Neural progenitor cell (in vitro differentiated cells): ENCODE data around the gene RNF4.

Experiments used
- EZH2 ChIP-seq: fragments of 200-600 bp; sonication (generic); IDR thresholded peaks from 2 replicates; pipeline ENCODE4 v1.6.1; 2017; ENCODE audit warnings: antibody characterized with exemption, mild to moderate bottlenecking, moderate library complexity
- EZH2phosphoT487 ChIP-seq: fragments of 200-600 bp; sonication (generic); IDR thresholded peaks from 2 replicates; pipeline ENCODE4 v1.6.1; 2017; ENCODE audit warnings: antibody characterized with exemption
- TF ChIP-seq, protein P1 (sequence below): fragments of 200-600 bp; sonication (generic); IDR thresholded peaks from 2 replicates; pipeline ENCODE4 v1.5.1; 2017; ENCODE audit warnings: antibody characterized with exemption, mild to moderate bottlenecking

DNA sequence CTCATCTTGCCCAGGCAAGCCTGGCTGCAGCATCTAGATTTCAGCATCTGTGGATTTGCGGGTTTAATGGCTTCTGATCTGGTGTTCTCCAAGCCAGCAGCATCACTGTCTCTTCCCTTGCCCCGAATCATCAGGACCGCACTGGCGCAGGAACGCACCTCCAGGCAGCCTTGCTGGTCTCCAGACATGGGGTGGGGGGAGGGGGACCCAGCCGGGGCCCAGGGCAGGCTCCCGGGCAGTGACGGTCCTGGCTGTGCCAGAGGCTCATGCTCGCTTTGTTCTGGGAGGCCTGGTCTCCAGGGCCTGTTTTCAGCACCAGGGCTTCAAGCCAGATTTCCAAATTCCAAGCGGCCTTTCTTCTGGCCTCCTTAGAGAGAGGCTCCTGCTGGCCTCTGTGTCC is 45.2 kb upstream of the RNF4 start:
- TF ChIP-seq, protein P1, sequence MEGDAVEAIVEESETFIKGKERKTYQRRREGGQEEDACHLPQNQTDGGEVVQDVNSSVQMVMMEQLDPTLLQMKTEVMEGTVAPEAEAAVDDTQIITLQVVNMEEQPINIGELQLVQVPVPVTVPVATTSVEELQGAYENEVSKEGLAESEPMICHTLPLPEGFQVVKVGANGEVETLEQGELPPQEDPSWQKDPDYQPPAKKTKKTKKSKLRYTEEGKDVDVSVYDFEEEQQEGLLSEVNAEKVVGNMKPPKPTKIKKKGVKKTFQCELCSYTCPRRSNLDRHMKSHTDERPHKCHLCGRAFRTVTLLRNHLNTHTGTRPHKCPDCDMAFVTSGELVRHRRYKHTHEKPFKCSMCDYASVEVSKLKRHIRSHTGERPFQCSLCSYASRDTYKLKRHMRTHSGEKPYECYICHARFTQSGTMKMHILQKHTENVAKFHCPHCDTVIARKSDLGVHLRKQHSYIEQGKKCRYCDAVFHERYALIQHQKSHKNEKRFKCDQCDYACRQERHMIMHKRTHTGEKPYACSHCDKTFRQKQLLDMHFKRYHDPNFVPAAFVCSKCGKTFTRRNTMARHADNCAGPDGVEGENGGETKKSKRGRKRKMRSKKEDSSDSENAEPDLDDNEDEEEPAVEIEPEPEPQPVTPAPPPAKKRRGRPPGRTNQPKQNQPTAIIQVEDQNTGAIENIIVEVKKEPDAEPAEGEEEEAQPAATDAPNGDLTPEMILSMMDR = no peak
- no peak for TF ChIP-seq EZH2phosphoT487
- TF ChIP-seq EZH2 = no peak
